Jurkat, Clone E6-1 (cell line): ENCODE results near the gene ZNF687. TPM values are rescaled to one million over a fixed set of nuclear protein-coding genes. Genes with fewer than 3 reads are reported as not detected.
A peak's percentile ranks its signal among the peaks of the same experiment; 100 is the strongest.

ENCODE experiments used
- DNase-seq: peaks from one replicate; pipeline ENCODE4 v3.0.0-alpha.2; 2011; ENCODE audit warnings: low read depth, low spot score
- H3K4me3 ChIP-seq: 2 replicates; pipeline ENCODE4 v1.5.1; 2011; ENCODE audit warnings: mild to moderate bottlenecking, low read length, control low read depth, moderate library complexity
- polyA plus RNA-seq: library from polyadenylated mRNA; unstranded; fragments of >200 nt; gene quantifications from one replicate; pipeline ENCODE4 v1.2.1, GENCODE V29; 2012; ENCODE audit warnings: missing spikeins; ENCODE audit not compliant: insufficient read length, insufficient read depth

The ZNF687 gene, protein sequence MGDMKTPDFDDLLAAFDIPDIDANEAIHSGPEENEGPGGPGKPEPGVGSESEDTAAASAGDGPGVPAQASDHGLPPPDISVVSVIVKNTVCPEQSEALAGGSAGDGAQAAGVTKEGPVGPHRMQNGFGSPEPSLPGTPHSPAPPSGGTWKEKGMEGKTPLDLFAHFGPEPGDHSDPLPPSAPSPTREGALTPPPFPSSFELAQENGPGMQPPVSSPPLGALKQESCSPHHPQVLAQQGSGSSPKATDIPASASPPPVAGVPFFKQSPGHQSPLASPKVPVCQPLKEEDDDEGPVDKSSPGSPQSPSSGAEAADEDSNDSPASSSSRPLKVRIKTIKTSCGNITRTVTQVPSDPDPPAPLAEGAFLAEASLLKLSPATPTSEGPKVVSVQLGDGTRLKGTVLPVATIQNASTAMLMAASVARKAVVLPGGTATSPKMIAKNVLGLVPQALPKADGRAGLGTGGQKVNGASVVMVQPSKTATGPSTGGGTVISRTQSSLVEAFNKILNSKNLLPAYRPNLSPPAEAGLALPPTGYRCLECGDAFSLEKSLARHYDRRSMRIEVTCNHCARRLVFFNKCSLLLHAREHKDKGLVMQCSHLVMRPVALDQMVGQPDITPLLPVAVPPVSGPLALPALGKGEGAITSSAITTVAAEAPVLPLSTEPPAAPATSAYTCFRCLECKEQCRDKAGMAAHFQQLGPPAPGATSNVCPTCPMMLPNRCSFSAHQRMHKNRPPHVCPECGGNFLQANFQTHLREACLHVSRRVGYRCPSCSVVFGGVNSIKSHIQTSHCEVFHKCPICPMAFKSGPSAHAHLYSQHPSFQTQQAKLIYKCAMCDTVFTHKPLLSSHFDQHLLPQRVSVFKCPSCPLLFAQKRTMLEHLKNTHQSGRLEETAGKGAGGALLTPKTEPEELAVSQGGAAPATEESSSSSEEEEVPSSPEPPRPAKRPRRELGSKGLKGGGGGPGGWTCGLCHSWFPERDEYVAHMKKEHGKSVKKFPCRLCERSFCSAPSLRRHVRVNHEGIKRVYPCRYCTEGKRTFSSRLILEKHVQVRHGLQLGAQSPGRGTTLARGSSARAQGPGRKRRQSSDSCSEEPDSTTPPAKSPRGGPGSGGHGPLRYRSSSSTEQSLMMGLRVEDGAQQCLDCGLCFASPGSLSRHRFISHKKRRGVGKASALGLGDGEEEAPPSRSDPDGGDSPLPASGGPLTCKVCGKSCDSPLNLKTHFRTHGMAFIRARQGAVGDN
- 14.6 TPM for polyA plus RNA-seq

GRCh38 chr1:151281969-151282882, at the start of gene ZNF687:
Gene ZNF687 (plus strand): TSS chr1:151282299. CDS start chr1:151286292, 3,993 bp downstream.
- DNase-seq = peak; percentile 100
- H3K4me3 ChIP-seq = peak within 1 kb of the TSS; percentile 66

DNA sequence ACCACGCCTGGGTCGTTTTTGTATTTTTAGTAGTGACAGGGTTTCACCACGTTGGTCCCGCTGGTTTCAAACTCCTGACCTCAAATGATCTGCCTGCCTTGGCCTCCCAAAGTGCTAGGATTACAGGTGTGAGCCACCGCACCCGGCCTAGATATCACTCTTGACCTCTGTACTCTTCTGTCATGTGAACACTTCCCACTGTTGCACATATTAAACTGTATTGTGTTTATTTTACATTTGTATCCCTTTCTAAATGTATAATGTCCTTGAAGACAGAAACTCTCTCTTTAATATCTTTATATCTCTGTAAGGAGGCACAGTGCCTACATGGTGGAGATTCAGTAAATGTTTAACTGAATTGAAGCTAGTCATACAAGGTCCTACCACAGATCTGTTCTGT, 46.9 kb upstream of the ZNF687 start:
- no peak overlapping the region for H3K4me3 ChIP-seq
- DNase-seq = no peak

GRCh38 chr1:151237678-151238466, 44.2 kb upstream of the ZNF687 start:
- no peak overlapping the region for H3K4me3 ChIP-seq
- no peak for DNase-seq

- no peak for DNase-seq
- no peak overlapping the region for H3K4me3 ChIP-seq
Measured at GRCh38 chr1:151238467-151238739, 43.7 kb upstream of the ZNF687 start.

GRCh38 chr1:151242442-151242841, 39.7 kb upstream of the ZNF687 start:
- no peak overlapping the region for H3K4me3 ChIP-seq
- no peak for DNase-seq

DNA sequence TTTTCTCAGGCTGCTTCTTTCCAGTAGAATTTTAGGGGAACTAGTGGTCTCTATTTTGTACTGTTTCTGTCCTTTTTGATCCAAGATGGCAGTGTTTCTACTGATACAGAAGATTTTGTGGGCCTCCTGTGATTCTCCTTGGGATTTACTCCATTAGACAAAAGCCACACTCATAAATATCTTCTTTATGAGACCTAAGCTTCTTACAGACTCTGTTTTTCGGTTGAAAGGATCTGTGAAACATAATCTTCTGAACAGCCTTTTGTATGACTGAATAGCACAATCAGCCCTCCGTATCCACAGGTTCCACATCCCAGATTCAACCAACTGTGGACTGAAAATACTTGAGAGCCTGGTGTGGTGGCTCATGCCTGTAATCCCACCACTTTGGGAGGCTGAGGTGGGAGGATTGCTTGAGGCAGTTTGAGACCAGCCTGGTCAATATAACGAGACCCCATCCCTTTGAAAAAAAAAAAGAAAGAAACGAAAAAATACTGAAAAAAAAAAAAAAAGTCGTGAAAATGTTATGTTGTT, 38.3 kb upstream of the ZNF687 start:
- DNase-seq = no peak

DNA sequence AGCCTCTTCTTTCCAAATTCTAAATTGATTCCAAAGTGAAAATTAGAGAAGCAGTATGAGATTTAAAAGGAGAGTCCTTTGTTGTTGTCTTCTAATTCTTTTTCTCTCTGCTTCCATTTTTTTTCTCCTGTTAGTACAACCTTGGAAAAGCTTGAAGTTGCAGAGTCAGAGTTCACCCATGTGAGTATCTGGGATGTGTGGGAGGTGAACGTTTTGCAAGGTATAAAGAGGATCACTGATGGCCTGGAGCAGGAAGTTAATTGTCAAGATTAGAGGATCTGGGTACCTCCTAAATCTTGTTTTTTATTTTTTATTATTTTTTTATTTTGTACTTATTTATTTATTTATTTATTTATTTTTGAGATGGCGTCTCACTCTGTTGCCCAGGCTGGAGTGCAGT, 35.3 kb upstream of the ZNF687 start:
- no peak for DNase-seq
- no peak overlapping the region for H3K4me3 ChIP-seq

More for the DNA sequence above, 38.3 kb upstream of the ZNF687 start:
- no peak overlapping the region for H3K4me3 ChIP-seq

GRCh38 chr1:151251656-151252470, 30.2 kb upstream of the ZNF687 start:
- peak; percentile 83 for DNase-seq
- H3K4me3 ChIP-seq = no peak overlapping the region

DNA sequence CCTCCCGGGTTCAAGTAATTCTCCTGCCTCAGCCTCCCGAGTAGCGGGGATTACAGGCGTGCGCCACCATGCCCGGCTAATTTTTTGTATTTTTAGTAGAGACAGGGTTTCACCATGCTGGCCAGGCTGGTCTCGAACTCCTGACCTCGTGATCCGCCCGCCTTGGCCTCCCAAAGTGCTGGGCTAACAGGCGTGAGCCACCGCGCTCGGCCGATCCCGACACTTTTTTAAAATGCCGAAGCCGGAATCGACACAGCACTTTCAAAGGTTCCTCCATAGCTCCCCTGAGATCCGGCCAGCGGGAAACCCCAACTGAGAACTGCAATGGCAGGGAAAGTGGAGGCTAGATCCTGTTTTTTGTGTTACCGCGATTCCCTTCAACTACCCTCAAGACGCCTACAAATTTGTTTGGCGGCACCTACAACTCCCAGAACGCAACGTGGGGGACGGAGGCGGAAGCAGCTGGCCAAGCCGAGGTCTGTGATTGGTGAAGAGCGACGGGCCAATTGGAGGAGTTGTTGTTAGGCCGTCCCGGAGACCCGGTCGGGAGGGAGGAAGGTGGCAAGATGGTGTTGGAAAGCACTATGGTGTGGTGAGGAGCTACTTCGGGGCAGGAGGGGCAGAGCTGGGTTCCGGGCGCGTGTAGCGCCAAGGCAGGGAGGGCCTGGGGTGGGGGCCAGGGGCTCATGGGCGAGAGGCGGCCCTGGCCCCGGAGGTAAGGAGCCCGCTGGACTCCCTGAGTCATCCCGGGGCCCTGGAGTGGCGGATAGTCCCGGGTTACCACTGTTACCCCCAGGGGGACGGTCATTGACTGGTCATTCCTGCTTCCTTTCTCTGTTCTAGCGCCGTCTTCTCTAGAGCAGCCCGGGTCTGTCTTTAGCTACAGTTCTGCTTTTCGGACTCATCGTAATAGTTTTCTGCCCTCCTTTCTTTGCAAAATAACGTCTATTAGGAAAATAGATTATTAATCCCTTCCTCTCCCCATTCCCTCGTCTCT, 27.6 kb upstream of the ZNF687 start, which contains the start of gene PSMD4:
Gene PSMD4, plus strand, starts transcription at position 518 of the 997 bp plus-strand sequence. Its CDS starts 49 bp downstream, at position 567.
- peak within 1 kb of the TSS; percentile 79 for H3K4me3 ChIP-seq
- peak; percentile 96 for DNase-seq

GRCh38 chr1:151255381-151255780, 26.7 kb upstream of the ZNF687 start:
- peak overlapping the region; percentile 79 for H3K4me3 ChIP-seq
- peak; percentile 8 for DNase-seq

GRCh38 chr1:151259351-151259750, 22.7 kb upstream of the ZNF687 start:
- H3K4me3 ChIP-seq = no peak overlapping the region
- no peak for DNase-seq

- no peak overlapping the region for H3K4me3 ChIP-seq
- no peak for DNase-seq
Measured at GRCh38 chr1:151265446-151266236, 16.5 kb upstream of the ZNF687 start.

DNA sequence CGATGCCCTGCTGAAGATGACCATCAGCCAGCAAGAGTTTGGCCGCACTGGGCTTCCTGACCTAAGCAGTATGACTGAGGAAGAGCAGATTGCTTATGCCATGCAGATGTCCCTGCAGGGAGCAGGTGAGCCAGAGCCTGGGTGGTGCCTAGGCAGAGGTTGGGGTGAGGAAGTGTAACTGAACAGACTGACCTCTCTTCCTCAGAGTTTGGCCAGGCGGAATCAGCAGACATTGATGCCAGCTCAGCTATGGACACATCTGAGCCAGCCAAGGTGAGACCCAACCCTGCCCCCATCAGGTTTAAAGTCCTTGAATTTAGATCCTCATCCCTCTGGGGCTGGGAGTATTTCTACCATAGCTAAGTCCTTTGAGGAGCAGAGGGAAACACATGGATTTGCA, 15.8 kb upstream of the ZNF687 start:
- DNase-seq = no peak
- H3K4me3 ChIP-seq = no peak overlapping the region

- no peak for DNase-seq
- no peak overlapping the region for H3K4me3 ChIP-seq
Measured at GRCh38 chr1:151266821-151267220, 15.3 kb upstream of the ZNF687 start.

- H3K4me3 ChIP-seq = no peak overlapping the region
- no peak for DNase-seq
Measured at GRCh38 chr1:151267760-151268159, 14.3 kb upstream of the ZNF687 start.
